Thoracic aorta (tissue), 2 donors: ENCODE measurements around the gene TPTE2. TPM values are rescaled to one million over a fixed set of nuclear protein-coding genes. Genes with fewer than 3 reads are reported as not detected.

ENCODE experiments used
- ATAC-seq: fragments of 150-250 bp; one replicate; pipeline ENCODE4 v1.8.0; 2017; ENCODE audit warnings: low read depth; ENCODE audit not compliant: insufficient number of reproducible peaks, low FRiP score
- DNase-seq: peaks from one replicate; pipeline ENCODE4 v3.0.0-alpha.2; 2020; ENCODE audit warnings: low spot score
- H3K27ac ChIP-seq, 2 donors: fragments of 200-600 bp; sonication (generic); 1 replicate in 1 of 2; 2 replicates in 1 of 2; pipeline ENCODE4 v1.5.1; 2016; ENCODE audit warnings: mild to moderate bottlenecking in 2 of 2, moderate library complexity in 2 of 2
- H3K27me3 ChIP-seq: fragments of 200-600 bp; sonication (generic); replicated peaks from 2 replicates; pipeline ENCODE4 v1.6.0; 2016; ENCODE audit warnings: mild to moderate bottlenecking; ENCODE audit not compliant: insufficient read depth
- H3K36me3 ChIP-seq: fragments of 200-600 bp; sonication (generic); one replicate; pipeline ENCODE4 v1.5.1; 2016
- H3K4me1 ChIP-seq, 2 donors: fragments of 200-600 bp; sonication (generic); 1 replicate in 1 of 2; 2 replicates in 1 of 2; pipeline versions ENCODE4 v1.5.1 to v1.6.0; 2016; ENCODE audit warnings: low read depth in 2 of 2, mild to moderate bottlenecking in 1 of 2; ENCODE audit not compliant: control insufficient read depth in 1 of 2
- H3K4me3 ChIP-seq: fragments of 200-600 bp; sonication (generic); 2 replicates; pipeline ENCODE4 v1.5.1; 2016; ENCODE audit warnings: mild to moderate bottlenecking
- H3K9me3 ChIP-seq: fragments of 200-600 bp; sonication (generic); 2 replicates; pipeline ENCODE4 v1.5.1; 2016
- total RNA-seq, 2 donors: library from RNA; depleted of rRNA; stranded (reverse); fragments of >200 nt; gene quantifications; one replicate each; pipeline versions ENCODE4 v1.1.0 to v1.2.3, GENCODE V29; 2016
- TF ChIP-seq, protein P1 (sequence below): fragments of 200-600 bp; sonication (generic); IDR thresholded peaks from one replicate; pipeline ENCODE4 v1.5.1; 2019; ENCODE audit warnings: antibody characterized with exemption

The TPTE2 gene
- total RNA-seq, 2 donors from 2014 or later = not detected

DNA sequence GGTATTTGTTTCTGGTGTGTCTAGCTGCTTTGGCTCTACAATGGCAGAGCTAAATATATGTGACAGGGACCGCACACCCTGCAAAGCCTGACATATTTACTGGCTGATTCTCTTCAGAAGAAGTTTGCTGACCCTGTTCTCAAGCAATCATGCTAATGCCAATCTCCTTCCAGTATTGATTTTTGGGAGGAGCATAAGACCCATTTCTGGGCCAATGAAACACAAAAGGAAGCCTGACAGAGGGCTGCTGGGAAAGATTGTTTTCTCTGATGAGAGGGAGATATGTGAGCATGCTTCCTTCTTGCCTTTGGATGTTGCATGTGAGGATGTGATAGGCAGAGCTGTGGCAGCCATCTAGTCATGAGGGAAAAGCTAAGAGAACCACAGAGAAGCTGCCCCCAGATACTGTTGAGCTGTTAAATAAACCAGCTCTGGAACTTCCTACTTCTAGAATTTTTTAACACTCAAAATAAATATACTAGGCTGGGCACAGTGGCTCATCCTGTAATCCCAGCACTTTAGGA is 31.4 kb upstream of the TPTE2 start:
- no peak overlapping the region for H3K27ac ChIP-seq
- H3K9me3 ChIP-seq = no peaks in the 10 kb centered on the region
- DNase-seq (no peak), ATAC-seq (no peak)
- H3K4me1 ChIP-seq = no peaks in the 10 kb centered on the region
- no peaks in the 10 kb centered on the region for H3K27me3 ChIP-seq
- H3K36me3 ChIP-seq = no peaks in the 10 kb centered on the region
- TF ChIP-seq, protein P1, sequence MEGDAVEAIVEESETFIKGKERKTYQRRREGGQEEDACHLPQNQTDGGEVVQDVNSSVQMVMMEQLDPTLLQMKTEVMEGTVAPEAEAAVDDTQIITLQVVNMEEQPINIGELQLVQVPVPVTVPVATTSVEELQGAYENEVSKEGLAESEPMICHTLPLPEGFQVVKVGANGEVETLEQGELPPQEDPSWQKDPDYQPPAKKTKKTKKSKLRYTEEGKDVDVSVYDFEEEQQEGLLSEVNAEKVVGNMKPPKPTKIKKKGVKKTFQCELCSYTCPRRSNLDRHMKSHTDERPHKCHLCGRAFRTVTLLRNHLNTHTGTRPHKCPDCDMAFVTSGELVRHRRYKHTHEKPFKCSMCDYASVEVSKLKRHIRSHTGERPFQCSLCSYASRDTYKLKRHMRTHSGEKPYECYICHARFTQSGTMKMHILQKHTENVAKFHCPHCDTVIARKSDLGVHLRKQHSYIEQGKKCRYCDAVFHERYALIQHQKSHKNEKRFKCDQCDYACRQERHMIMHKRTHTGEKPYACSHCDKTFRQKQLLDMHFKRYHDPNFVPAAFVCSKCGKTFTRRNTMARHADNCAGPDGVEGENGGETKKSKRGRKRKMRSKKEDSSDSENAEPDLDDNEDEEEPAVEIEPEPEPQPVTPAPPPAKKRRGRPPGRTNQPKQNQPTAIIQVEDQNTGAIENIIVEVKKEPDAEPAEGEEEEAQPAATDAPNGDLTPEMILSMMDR = no peak
- no peak overlapping the region for H3K4me3 ChIP-seq

GRCh38 chr13:19591864-19592263 is 30.5 kb upstream of the TPTE2 start:
- TF ChIP-seq, protein P1 = no peak
- no peaks in the 10 kb centered on the region for H3K36me3 ChIP-seq
- no peaks in the 10 kb centered on the region for H3K4me1 ChIP-seq
- no peak overlapping the region for H3K27ac ChIP-seq
- ATAC-seq (no peak), DNase-seq (no peak)
- H3K9me3 ChIP-seq = no peaks in the 10 kb centered on the region
- H3K27me3 ChIP-seq = no peaks in the 10 kb centered on the region
- no peak overlapping the region for H3K4me3 ChIP-seq

- Histone ChIP-seq H3K9me3 (no peaks in the 10 kb centered on the region), H3K27me3 (no peaks in the 10 kb centered on the region), H3K4me3 (no peak overlapping the region), H3K27ac (no peak overlapping the region), H3K36me3 (no peaks in the 10 kb centered on the region), H3K4me1 (no peaks in the 10 kb centered on the region)
- ATAC-seq = no peak
- DNase-seq = no peak
- TF ChIP-seq, protein P1 = no peak
Measured at GRCh38 chr13:19590423-19590822, 29.1 kb upstream of the TPTE2 start.

DNA sequence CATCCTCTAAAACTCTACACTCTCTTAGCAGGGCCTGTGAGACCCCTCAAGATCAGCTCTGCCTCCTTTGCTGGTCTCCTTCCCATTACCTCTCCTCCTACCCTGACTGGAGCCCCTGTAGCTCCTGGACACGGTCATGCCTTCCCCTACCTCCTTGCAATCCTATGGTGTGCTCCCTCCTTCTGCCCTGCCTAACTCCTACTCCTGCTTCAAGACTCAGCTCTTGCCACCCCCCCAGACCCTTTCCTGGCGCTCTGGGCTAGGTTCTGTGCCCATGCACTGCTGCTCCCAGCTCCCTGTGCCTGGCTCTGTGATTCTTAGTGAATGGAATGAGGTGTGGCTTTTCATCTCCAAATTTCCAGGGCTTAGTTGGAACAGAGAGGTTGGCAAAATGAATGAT is 28.0 kb upstream of the TPTE2 start:
- TF ChIP-seq, protein P1 = no peak
- ATAC-seq = no peak
- Histone ChIP-seq H3K9me3 (no peaks in the 10 kb centered on the region), H3K27ac (no peak overlapping the region), H3K4me1 (no peaks in the 10 kb centered on the region), H3K27me3 (no peaks in the 10 kb centered on the region), H3K36me3 (no peaks in the 10 kb centered on the region), H3K4me3 (no peak overlapping the region)
- DNase-seq = no peak

- ATAC-seq = no peak
- H3K4me3 ChIP-seq = peak overlapping the region; percentile 37
Measured at GRCh38 chr13:19587635-19588300, 26.4 kb upstream of the TPTE2 start.

More at GRCh38 chr13:19587635-19588300, 26.4 kb upstream of the TPTE2 start:
- Histone ChIP-seq H3K27ac (no peak overlapping the region), H3K27me3 (no peaks in the 10 kb centered on the region), H3K4me1 (no peaks in the 10 kb centered on the region), H3K9me3 (no peaks in the 10 kb centered on the region), H3K36me3 (no peaks in the 10 kb centered on the region)
- DNase-seq = no peak
- TF ChIP-seq, protein P1 = no peak
